Activated T-helper 1 cell treated with anti-CD3 and anti-CD28 coated beads, Interleukin-12 subunit alpha, Interleukin-12 subunit beta, Interleukin-2, Interleukin-4 antibody, amounts not matched to agents 30 ng/mL and 10 ng/mL and 1 ng/mL, durations not matched to agents 14 hours and 24 hours and 36 hours (primary cell): ENCODE data around the gene MRPL57. TPM values are rescaled to one million over a fixed set of nuclear protein-coding genes. Genes with fewer than 3 reads are reported as not detected.

Source experiments
- total RNA-seq: library from RNA; stranded (reverse); gene quantifications from 2 replicates; pipeline ENCODE4 v1.2.3, GENCODE V29; 2022

Gene MRPL57
- total RNA-seq, 1 donor from 2014 or later: 31.4 TPM

Other genes with a start within 250 kb of the MRPL57 start
- gene LATS2, start 115.1 kb upstream of the MRPL57 start, total RNA-seq: 2.2 and 2.5 TPM in 2 replicates
- 265 and 280 TPM in 2 replicates for gene SAP18, start 36.5 kb upstream of the MRPL57 start, total RNA-seq
- 29.4 and 32.4 TPM in 2 replicates for gene SKA3, start 106 bp upstream of the MRPL57 start, total RNA-seq